Osteoblast (primary cell): Measurements from ENCODE around the gene DDX56. TPM values are rescaled to one million over a fixed set of nuclear protein-coding genes. Genes with fewer than 3 reads are reported as not detected.
A peak's percentile ranks its signal among the peaks of the same experiment; 100 is the strongest.

Experiments
- DNase-seq: peaks from one replicate; pipeline ENCODE4 v3.0.0; 2011; ENCODE audit warnings: low spot score, mixed read lengths; ENCODE audit not compliant: insufficient read length; ENCODE audit errors: missing footprints
- H2AFZ ChIP-seq: 2 replicates; pipeline ENCODE4 v1.6.0; 2011; ENCODE audit warnings: mild to moderate bottlenecking, low read length
- H3K27ac ChIP-seq: 2 replicates; pipeline ENCODE4 v1.5.1; 2011; ENCODE audit warnings: mild to moderate bottlenecking, low read depth, low read length, moderate library complexity
- H3K27me3 ChIP-seq: 2 replicates; pipeline ENCODE4 v1.6.0; 2012; ENCODE audit warnings: mild to moderate bottlenecking, control low read depth, inconsistent platforms, low read length, moderate library complexity; ENCODE audit not compliant: insufficient read depth
- H3K36me3 ChIP-seq: 2 replicates; pipeline ENCODE4 v1.5.1; 2011; ENCODE audit warnings: mild to moderate bottlenecking, low read length, control low read depth, moderate library complexity; ENCODE audit not compliant: insufficient read depth
- H3K4me1 ChIP-seq: 2 replicates; pipeline ENCODE4 v1.5.1; 2011; ENCODE audit warnings: mild to moderate bottlenecking, low read length, control low read depth, moderate library complexity; ENCODE audit not compliant: insufficient read depth
- H3K4me2 ChIP-seq: 2 replicates; pipeline ENCODE4 v1.6.0; 2011; ENCODE audit warnings: mild to moderate bottlenecking, low read length; ENCODE audit not compliant: insufficient read depth
- H3K4me3 ChIP-seq: fragments of 200-600 bp; sonication (generic); 3 replicates; pipeline ENCODE4 v1.5.1; 2012; ENCODE audit warnings: mild to moderate bottlenecking, low read length, inconsistent platforms; ENCODE audit not compliant: insufficient read depth
- H3K79me2 ChIP-seq: 2 replicates; pipeline ENCODE4 v1.6.0; 2012; ENCODE audit warnings: mild to moderate bottlenecking, low read length, control low read depth, inconsistent platforms; ENCODE audit not compliant: insufficient read depth
- H3K9me3 ChIP-seq: 2 replicates; pipeline ENCODE4 v1.5.1; 2011; ENCODE audit warnings: low read depth, low read length, control low read depth
- H4K20me1 ChIP-seq: 2 replicates; pipeline ENCODE4 v1.6.0; 2012; ENCODE audit warnings: mild to moderate bottlenecking, low read length, control low read depth; ENCODE audit not compliant: insufficient read depth
- total RNA-seq: library from RNA; depleted of rRNA; stranded (reverse); fragments of >200 nt; gene quantifications from 2 replicates; pipeline ENCODE4 v1.2.3, GENCODE V29; 2012
- TF ChIP-seq, protein P1 (sequence below): IDR thresholded peaks from 2 replicates; pipeline ENCODE4 v1.5.1; 2011; ENCODE audit warnings: mild to moderate bottlenecking, low read depth, low read length, moderate library complexity; ENCODE audit errors: extremely low read depth

DDX56 gene
- total RNA-seq, 1 donor, result 34.7 TPM

DNA sequence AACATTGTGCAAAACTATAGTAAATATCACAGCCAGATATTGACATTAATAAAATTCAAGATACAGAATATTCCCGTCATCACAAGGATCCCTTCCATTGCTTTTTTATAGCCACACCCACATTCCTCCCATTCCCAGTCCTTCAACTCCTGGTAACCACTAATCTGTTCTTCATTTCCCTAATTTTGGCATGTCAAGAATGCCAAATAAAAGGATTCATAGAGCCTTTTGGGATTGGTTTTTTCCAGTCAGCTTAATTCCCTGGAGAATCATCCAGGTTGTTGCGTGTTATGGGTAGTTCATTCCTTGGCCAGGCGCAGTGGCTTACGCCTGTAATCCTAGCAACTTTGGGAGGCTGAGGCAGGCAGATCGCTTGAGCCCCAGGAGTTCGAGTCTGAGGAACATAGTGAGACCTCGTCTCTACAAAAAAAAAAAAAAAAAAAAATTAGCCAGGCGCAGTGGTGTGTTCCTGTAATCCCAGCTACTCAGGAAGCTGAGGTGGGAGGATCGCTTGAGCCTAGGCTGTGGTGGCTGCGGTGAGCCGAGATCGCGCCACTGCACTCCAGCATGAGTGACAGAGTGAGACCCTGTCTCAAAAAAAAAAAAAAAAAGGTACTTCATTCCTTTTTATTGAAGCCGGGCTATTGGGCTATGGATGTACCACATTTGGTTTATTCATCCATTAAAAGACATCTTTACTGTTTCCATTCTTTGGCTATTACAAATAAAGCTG is 35.4 kb upstream of the DDX56 start:
- H3K79me2 ChIP-seq, result peaks cover 67% of the 10 kb centered on the region
- H3K4me2 ChIP-seq, result no peak overlapping the region
- TF ChIP-seq, protein P1, sequence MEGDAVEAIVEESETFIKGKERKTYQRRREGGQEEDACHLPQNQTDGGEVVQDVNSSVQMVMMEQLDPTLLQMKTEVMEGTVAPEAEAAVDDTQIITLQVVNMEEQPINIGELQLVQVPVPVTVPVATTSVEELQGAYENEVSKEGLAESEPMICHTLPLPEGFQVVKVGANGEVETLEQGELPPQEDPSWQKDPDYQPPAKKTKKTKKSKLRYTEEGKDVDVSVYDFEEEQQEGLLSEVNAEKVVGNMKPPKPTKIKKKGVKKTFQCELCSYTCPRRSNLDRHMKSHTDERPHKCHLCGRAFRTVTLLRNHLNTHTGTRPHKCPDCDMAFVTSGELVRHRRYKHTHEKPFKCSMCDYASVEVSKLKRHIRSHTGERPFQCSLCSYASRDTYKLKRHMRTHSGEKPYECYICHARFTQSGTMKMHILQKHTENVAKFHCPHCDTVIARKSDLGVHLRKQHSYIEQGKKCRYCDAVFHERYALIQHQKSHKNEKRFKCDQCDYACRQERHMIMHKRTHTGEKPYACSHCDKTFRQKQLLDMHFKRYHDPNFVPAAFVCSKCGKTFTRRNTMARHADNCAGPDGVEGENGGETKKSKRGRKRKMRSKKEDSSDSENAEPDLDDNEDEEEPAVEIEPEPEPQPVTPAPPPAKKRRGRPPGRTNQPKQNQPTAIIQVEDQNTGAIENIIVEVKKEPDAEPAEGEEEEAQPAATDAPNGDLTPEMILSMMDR, result no peak
- H3K9me3 ChIP-seq, result no peaks in the 10 kb centered on the region
- H4K20me1 ChIP-seq, result peaks cover 5% of the 10 kb centered on the region
- H3K36me3 ChIP-seq, result no peaks in the 10 kb centered on the region
- no peak overlapping the region for H3K27ac ChIP-seq
- H3K27me3 ChIP-seq, result no peaks in the 10 kb centered on the region
- H3K4me1 ChIP-seq, result peaks cover 21% of the 10 kb centered on the region
- H2AFZ ChIP-seq, result no peak overlapping the region
- no peak overlapping the region for H3K4me3 ChIP-seq
- peak; percentile 39 for DNase-seq

GRCh38 chr7:44607141-44608068 is 33.7 kb upstream of the DDX56 start:
- peak; percentile 79 for DNase-seq
- TF ChIP-seq, protein P1, result no peak

DNA sequence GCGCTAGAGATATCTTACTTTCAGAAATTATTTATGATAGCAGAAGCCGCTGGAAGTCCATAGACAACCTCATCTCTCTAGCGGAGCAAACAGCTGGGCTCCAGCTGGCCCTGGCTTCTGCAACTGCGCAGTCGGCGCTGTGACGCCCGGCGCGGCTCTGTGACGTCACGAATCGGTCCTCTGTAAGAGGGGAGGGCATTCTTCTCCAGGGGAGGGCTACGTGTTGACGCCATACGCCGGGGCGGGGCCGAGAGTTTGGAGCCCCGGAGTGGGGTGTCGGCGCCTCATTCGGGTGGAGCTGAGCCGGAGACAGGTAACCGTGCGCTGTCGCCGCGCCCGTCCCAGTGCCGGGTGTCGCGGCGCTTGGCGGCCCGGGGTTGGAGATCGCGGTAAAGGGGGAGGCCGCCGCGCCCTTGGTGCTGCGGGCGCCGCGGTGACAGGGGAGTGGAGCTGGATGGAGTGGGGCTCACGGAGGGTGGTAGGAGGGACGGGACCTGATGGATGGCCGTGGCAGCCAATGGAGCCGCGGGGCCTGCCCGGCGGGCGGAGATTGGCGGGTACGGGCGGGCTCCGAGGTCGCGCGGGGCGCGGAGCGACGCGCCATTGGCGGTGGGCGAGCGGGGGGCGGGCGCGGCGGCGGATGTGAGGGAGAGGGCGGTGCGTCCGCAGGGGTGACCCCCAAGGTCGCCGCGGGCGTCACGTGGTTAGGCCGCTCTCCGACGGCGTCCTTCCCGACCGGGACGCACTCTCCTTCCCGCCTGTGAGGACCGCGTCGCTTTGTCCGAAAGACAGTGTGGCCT is 32.8 kb upstream of the DDX56 start, which contains the start of gene OGDH:
OGDH (plus strand) TSS at position 287 of the 800 bp plus-strand sequence. CDS start 17,717 bp downstream, outside the sequence.
- Histone ChIP-seq H3K4me1 (peaks cover 21% of the 10 kb centered on the region), H3K9me3 (no peaks in the 10 kb centered on the region)
- TF ChIP-seq, protein P1, result no peak

More at GRCh38 chr7:44607141-44608068, 33.7 kb upstream of the DDX56 start:
- Histone ChIP-seq H3K4me3 (peak overlapping the region; percentile 82), H3K27me3 (no peaks in the 10 kb centered on the region), H3K9me3 (no peaks in the 10 kb centered on the region), H3K27ac (peak overlapping the region; percentile 93), H3K79me2 (peaks cover 51% of the 10 kb centered on the region), H2AFZ (peak overlapping the region; percentile 87), H3K4me1 (peaks cover 21% of the 10 kb centered on the region), H3K4me2 (peak overlapping the region; percentile 97), H3K36me3 (no peaks in the 10 kb centered on the region), H4K20me1 (peaks cover 5% of the 10 kb centered on the region)

More for the DNA sequence above, 32.8 kb upstream of the DDX56 start, which contains the start of gene OGDH:
- Histone ChIP-seq H3K79me2 (peaks cover 44% of the 10 kb centered on the region), H4K20me1 (peaks cover 5% of the 10 kb centered on the region), H3K36me3 (no peaks in the 10 kb centered on the region), H3K4me2 (peak within 1 kb of the TSS; percentile 100), H3K27ac (peak within 1 kb of the TSS; percentile 93), H3K4me3 (peak within 1 kb of the TSS; percentile 82), H2AFZ (peak within 1 kb of the TSS; percentile 93), H3K27me3 (no peaks in the 10 kb centered on the region)
- peak; percentile 99 for DNase-seq
